ENCODE results near the gene CD44.
"Not testable (repeated sequence)": the region's sequence is repeated elsewhere in the genome, so short reads cannot be mapped to it uniquely, and the experiment has no call there.

Gene CD44

DNA sequence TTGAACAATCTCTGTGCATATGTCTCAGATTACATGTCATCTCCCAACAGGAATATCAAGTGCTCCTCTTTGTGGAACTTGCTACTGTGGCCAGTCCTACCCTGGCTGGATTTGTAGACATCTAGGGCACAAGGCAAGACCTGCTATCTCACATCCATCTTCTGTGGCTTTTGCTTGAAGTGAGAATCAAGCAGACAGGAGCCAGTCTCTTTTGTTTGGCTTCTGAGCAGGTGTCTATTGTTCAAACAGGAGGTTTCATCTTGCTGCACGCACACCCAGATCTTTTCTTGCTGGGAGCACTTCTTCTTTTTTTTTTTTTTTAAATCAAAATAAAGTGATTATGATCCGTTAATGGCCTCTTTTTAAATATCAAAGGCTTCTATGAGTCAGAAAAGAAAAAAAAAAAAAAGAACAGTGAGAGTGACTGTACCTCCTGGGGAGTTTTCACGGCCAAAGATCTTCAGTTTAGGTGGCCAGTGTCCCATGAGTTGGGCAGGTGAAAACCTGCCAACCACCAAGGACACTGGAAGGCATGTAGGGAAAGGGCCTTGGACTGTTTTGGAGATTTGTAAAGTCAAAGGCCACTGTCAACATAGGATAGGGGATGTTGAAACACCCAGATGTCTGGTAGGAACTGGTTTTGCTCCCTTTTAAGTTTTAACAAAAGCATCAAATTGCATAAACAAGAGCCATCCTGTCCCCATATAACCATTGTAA, 78.1 kb downstream of the CD44 start:
- DNase-seq = no peak

- no peak for DNase-seq
These were observed 80.0 kb downstream of the CD44 start for GRCh38 chr11:35218956-35219355.

GRCh38 chr11:35223371-35223796, 84.4 kb downstream of the CD44 start:
- no peak for DNase-seq

GRCh38 chr11:35223991-35224390, 85.0 kb downstream of the CD44 start:
- no peak for DNase-seq

GRCh38 chr11:35225946-35226520, 87.1 kb downstream of the CD44 start:
- no peak for DNase-seq

DNA sequence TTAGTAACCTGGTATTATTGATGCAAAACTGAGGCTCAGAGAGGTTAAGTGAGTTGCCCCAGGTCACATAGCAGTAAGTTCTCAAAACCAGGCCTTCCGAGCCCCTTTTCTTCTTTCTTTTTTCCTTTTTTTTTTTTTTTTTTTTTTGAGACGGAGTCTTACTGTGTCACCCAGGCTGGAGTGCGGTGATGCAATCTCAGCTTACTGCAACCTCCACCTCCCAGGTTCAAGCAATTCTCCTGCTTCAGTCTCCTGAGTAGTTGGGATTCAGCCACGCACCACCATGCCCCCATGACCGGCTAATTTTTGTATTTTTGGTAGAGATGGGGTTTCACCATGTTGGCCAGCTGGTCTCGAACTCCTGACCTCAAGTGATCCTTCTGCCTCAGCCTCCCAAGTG, 87.8 kb downstream of the CD44 start:
- not testable (repeated sequence) for DNase-seq

DNA sequence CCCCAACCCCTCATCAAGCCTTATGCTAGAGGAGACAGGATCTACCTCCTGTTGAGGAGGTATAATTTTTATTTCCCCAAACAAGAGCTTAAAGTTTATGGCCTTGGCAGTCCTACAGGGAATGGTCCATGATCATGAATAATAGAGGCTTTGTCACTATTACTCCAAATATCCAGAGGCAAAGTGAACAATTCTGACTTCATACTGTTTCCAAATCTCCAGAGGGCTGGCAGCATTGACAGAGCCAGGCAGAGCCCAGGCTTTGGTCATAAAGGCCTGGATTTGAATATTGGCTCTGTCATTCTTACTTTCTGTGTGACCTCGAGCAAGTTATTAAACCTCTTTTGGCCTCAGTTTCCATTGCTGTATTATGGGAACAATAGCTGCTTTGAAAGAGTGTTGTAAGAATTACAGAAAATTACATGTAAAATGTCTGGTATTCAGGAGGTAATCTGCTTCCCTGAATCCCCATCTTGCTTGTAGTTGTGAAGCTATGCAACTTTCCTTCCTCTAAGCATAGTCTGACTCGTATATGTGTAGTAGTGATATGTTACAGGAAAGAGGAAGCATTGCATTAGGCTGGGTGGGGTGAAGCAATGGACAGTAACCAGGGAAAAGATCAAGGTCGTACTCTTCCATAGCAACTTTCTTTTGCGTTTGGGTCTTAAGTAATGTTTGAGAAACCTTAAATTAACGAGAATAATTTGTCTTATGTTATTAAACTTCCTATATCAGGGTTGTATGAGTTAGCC, 88.8 kb downstream of the CD44 start:
- DNase-seq = no peak

- no peak for DNase-seq
These were observed 89.4 kb downstream of the CD44 start for GRCh38 chr11:35228328-35228725.

DNA sequence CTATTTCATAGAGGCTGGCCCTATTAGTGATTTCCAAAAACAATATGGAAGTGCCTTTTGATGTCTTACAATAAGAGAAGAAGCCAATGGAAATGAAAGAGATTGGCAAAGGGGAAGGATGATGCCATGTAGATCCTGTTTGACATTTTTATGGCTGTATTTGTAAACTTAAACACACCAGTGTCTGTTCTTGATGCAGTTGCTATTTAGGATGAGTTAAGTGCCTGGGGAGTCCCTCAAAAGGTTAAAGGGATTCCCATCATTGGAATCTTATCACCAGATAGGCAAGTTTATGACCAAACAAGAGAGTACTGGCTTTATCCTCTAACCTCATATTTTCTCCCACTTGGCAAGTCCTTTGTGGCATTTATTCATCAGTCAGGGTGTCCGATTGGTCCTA, 91.4 kb downstream of the CD44 start:
- no peak for DNase-seq

DNA sequence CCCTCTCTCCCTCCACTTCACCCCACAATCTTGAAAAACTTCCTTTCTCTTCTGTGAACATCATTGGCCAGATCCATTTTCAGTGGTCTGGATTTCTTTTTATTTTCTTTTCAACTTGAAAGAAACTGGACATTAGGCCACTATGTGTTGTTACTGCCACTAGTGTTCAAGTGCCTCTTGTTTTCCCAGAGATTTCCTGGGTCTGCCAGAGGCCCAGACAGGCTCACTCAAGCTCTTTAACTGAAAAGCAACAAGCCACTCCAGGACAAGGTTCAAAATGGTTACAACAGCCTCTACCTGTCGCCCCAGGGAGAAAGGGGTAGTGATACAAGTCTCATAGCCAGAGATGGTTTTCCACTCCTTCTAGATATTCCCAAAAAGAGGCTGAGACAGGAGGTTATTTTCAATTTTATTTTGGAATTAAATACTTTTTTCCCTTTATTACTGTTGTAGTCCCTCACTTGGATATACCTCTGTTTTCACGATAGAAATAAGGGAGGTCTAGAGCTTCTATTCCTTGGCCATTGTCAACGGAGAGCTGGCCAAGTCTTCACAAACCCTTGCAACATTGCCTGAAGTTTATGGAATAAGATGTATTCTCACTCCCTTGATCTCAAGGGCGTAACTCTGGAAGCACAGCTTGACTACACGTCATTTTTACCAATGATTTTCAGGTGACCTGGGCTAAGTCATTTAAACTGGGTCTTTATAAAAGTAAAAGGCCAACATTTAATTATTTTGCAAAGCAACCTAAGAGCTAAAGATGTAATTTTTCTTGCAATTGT, 92.3 kb downstream of the CD44 start:
- no peak for DNase-seq

DNA sequence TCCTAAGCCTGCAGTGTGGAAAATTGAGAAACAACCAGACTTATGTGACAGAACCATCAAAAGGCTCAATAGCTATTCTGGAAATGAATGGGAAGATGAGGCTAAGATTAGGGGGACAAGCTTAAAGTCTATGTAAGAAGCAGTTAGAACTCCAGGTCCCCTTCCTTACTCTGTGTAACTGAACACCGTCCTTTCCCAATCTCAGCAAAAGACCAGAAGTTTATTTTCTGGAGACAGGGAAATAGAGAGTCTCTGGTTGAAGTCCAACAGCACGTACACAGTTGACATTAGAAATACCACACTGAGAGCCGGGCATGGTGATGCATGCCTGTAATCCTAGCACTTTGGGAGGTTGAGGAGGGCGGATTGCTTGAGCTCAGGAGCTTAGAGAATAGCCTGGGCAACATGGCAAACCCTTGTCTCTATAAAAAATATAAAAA, 93.9 kb downstream of the CD44 start:
- DNase-seq = no peak

DNA sequence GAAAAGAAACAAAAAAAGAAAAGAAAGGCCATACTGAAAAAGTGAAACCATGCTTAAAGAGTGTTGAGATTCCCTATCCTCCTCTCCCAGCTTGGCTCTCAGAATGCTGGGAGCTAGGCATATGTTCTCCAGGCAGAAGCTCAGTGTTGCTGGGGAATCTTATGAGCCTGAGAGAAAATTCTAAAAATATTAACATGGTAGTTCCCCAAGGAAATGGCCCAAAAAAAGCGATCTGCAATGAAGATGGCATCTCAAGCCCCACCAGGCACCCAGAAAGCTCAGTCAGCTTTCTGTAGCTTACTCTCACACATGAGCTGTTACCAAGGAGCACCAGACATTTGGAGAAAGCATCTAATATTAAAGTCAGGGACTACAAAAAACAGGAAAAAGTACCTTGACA, 94.5 kb downstream of the CD44 start:
- no peak for DNase-seq

- DNase-seq = no peak
These were observed 95.6 kb downstream of the CD44 start for GRCh38 chr11:35234460-35235156.

DNA sequence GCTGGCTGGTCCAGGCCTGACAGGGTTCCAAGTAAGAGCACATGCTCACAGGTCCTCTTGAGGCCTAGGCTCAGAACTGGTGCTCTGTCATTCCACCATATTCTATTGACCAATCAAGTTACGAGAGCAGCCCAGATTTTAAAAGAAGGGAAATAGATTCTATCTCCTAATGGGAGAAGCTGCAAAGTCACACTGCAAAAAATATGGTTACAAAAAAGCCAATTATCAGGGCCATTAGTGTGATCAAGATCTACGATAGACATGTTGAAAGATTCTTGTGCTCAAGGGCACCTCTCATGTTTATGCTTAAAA, 96.1 kb downstream of the CD44 start:
- no peak for DNase-seq

DNA sequence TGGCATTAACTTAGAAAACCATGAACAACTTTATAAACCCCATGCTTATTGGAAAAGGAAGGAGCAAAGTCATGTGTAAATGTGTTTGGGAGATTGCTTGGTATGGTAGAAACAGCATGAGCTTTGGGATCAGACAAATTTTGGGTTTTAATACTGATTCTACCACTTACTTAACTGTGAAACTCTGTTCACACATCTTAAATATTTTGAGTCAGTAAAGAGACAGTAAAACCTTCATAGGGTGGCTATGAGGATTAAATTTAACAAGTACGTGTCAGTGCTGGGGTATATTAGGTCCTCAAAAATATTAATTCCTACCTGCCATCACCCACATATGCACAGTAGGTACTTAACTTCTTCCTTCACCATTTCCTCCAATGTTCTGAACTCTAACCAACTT, 96.5 kb downstream of the CD44 start:
- no peak for DNase-seq

- no peak for DNase-seq
These were observed 97.1 kb downstream of the CD44 start for GRCh38 chr11:35235936-35236666.

DNA sequence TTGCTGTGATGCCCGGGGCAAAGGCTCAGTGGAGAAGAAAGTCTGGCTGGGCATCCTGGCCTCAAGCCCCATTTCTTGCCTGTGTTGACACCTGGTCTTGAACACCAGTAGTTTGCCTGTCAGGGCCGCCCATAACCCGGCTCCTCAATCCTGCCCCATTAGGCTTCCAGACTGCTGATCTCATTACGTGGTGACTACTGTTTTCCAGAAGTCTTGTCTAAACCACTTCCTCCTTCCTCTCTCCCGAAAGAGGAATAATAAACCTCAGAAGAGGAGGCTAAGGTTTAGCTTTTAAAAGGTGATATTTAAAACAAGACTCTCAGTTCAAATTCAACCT, 97.7 kb downstream of the CD44 start:
- no peak for DNase-seq

DNA sequence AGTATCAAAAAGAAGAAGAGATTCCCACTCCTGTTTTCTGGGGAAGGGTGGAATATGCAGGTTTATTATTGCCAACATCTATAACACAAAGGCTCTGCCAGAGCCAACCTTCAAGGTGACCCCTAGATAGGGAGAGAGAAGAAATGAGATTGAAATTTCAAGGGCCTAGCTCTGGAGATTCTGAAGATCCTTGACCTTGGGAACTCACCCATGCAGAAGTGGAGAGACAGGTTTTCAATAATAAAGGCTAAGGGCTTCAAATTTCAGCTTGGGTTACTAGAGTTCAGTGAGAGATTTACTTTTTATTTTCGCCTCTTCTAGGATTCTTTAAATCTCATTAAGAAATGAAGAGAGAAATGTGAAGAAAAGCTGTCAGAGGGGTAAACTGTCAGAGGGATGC, 98.4 kb downstream of the CD44 start:
- no peak for DNase-seq

GRCh38 chr11:35237860-35238715, 99.1 kb downstream of the CD44 start:
- DNase-seq = no peak

GRCh38 chr11:35238882-35239281, 99.9 kb downstream of the CD44 start:
- no peak for DNase-seq

- DNase-seq = no peak
These were observed 100.6 kb downstream of the CD44 start for GRCh38 chr11:35239471-35240075.

Measured in cortex of kidney (tissue), 1 donor.